Fibroblast of mammary gland (primary cell): ENCODE data around the gene ADAM15.

ENCODE experiments used
- DNase-seq: peaks from one replicate; pipeline ENCODE4 v3.0.0-alpha.2; 2010; ENCODE audit warnings: low read depth
- H3K4me3 ChIP-seq: 2 replicates; pipeline ENCODE4 v1.5.1; 2011; ENCODE audit warnings: low read depth, mild to moderate bottlenecking, low read length, moderate library complexity; ENCODE audit not compliant: control insufficient read depth
- TF ChIP-seq, protein P1 (sequence below): conservative IDR thresholded peaks from 2 replicates; pipeline ENCODE4 v1.5.1; 2011; ENCODE audit warnings: low read depth, low read length, inconsistent platforms; ENCODE audit not compliant: control insufficient read depth, insufficient read depth

ADAM15 gene

DNA sequence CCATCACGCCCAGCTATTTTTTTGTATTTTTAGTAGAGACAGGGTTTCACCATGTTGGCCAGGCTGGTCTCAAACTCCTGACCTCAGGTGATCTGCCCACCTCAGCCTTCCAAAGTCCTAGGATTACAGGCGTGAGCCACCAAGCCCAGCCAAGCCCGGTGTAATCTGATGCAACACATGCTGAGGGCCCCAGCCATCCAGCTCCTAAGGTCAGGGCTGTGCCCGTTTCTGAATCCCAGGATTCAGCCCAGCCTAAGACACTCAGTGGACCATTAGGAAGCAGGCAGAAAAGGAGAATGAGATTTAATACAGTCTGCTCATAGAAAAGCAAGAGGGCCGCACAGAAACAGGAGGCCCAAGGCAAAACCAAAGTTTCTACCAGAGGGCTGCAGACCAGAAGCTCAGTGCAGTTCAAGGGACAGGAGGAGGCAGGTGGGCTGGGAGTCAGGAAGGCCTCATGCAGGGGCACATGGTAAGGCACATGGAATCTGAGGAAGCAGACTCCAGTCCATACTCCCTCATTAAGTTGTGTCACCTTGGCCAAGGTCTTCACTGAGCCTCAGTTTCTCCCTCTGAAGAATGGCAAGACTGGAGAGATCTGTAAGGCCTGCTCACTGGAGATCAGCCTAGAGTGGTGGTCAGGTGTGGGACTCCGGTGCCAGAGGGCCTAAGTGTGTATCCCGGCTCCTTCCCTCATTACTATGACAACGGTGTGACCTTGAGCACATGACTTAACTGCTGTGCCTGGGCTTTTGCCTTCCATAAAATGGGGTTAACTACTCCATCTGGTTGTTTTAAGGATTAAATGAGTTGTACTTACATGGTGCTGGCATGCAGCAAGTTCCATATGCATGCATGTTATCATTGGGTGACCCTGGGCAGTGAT is 2.4 kb upstream of the ADAM15 start:
- TF ChIP-seq, protein P1, sequence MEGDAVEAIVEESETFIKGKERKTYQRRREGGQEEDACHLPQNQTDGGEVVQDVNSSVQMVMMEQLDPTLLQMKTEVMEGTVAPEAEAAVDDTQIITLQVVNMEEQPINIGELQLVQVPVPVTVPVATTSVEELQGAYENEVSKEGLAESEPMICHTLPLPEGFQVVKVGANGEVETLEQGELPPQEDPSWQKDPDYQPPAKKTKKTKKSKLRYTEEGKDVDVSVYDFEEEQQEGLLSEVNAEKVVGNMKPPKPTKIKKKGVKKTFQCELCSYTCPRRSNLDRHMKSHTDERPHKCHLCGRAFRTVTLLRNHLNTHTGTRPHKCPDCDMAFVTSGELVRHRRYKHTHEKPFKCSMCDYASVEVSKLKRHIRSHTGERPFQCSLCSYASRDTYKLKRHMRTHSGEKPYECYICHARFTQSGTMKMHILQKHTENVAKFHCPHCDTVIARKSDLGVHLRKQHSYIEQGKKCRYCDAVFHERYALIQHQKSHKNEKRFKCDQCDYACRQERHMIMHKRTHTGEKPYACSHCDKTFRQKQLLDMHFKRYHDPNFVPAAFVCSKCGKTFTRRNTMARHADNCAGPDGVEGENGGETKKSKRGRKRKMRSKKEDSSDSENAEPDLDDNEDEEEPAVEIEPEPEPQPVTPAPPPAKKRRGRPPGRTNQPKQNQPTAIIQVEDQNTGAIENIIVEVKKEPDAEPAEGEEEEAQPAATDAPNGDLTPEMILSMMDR, result no peak
- DNase-seq, result no peak
- no peak overlapping the region for H3K4me3 ChIP-seq

DNA sequence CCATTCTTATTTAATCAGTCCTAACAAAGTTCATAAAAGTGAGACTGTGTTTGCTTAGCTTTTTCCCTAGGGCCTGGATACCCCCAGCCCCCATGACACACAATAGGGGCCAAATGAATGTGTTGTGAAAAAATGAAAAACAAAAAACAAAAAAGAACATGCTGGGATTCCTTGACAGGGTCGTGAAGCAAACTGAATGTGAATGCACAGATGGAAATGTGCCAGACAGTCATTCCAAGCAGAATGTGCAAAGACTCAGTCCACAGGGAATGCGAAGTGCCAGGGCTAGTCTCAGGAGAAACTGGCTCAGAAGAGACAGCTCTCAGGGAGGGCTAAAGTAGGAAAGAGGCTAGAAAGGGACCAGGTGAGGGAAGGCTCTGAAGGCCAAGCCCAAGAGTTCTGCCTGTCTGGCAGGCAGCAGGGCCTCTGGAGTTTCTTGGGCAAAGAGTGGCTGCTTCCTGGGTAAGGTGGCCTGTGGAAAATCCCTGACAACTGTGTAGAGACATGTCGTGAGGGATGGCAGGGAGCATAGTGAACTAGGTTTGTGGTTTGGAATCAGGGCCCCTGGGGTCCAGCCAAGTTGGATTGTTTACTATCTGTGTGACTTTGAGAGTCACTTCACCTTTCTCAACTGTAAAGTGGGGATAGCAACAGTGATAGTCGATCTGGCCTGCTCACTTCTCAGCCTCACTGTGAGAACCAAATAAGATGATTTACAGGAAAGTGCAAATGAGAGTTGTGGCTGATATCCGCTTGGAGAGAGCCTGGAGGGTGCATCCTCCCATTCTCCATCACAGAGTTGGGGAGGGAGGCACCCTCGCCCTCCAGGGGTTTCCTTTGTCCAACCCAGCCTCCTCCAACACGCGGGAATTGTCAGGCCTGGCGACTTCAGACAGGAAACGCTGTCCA is 1.2 kb upstream of the ADAM15 start:
- TF ChIP-seq, protein P1, result no peak
- peak; percentile 54 for DNase-seq
- H3K4me3 ChIP-seq, result peak overlapping the region; percentile 62

DNA sequence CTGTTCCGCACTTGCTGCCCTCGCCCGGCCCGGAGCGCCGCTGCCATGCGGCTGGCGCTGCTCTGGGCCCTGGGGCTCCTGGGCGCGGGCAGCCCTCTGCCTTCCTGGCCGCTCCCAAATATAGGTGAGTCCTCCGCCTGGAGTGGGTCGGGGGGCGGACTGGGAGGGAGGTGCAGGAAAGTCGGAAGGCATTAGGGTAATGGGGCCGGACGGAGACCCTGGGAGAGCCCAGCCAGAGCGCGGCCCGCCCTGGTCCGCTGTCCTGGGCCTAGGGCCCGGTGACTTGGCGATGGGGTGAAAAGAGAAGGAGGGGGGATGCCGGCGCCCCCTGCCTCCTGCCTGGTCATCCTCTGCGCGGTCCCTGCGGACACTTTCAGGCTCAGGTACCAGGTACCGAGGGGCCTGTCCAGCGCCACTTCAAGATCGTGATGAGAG is 243 bp downstream of the ADAM15 start:
- TF ChIP-seq, protein P1, result no peak
- no peak for DNase-seq
- H3K4me3 ChIP-seq, result peak overlapping the region; percentile 74

DNA sequence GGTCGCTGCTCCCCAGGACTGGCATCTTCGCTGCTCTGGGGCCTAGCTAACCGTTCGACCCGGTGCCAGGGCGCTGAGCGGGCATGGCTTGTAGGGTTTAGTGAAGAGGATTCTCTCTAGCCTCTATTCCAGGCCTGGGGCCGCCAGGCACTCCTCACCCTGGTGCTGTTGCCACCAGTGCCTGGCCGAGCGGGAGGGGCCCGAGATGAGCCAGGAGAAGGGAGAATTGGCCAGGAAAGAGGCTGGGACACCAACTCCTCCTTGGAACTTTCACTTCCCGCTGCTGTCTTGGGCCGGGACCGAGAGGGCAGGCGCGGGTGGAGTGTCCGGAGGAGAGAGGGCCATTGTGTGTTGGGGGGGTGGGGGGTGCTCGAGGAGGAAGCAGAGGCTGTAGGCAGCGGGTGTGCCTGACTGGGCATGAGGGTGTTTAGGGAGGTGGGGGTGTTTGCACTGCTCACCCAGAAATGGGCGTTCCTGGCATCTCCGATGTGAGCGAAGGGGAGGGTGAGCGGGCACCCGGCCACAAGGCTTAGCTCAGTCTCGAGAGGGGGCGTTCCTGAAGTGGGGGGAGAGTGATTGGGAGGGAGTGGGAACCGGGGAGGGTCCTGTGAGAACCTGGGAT is 772 bp downstream of the ADAM15 start:
- H3K4me3 ChIP-seq, result peak overlapping the region; percentile 74
- TF ChIP-seq, protein P1, result no peak
- peak; percentile 18 for DNase-seq

DNA sequence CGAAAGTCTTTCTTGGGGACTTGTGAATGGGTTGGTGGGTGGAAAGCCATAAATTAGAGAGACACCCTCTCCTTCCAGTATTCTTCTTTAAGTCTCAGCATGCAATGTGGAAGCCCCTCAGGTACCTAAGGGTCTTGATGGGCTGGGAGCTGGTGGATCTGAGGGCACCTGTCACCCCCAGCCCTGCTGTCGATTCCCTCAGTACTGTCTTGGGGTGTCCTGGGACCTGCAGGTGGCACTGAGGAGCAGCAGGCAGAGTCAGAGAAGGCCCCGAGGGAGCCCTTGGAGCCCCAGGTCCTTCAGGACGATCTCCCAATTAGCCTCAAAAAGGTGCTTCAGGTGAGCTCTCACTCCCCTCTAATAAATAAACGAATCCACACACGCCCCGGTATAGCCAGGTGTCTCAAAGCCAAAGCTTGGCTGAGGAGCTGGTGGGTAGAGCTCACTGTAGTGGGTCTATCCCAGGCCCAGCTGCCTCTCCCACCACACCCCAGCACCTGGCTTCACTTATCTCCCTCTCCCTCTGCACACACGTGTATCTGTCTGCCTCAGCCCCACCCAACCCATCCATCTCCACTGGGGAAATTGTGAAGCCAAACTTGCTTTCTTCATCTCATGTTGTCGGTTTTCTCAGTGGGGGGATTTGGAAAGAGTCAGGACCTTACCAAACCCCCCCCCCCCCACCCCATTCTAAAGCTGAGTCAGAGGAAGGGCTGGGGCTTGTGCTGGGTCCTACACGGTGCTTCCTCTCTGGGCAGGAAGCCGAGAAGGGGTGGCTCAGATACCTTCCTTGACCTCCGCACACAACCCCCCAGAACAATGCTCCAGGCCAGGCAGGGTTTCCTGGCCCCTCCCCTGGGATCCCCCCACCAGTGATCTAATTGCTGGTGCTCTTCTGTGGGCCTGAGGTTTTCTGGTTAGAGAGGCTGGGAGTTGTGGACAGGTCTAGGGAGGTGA is 1.6 kb downstream of the ADAM15 start:
- peak overlapping the region; percentile 74 for H3K4me3 ChIP-seq
- no peak for DNase-seq
- TF ChIP-seq, protein P1, result peak; percentile 14
